ENCODE data around the gene CAMK1. TPM values are rescaled to one million over a fixed set of nuclear protein-coding genes. Genes with fewer than 3 reads are reported as not detected.
A peak's percentile ranks its signal among the peaks of the same experiment; 100 is the strongest.

The CAMK1 gene
- total and polyA plus RNA-seq, 8 donors = 2.0 to 23.7 (median 5.4) TPM

DNA sequence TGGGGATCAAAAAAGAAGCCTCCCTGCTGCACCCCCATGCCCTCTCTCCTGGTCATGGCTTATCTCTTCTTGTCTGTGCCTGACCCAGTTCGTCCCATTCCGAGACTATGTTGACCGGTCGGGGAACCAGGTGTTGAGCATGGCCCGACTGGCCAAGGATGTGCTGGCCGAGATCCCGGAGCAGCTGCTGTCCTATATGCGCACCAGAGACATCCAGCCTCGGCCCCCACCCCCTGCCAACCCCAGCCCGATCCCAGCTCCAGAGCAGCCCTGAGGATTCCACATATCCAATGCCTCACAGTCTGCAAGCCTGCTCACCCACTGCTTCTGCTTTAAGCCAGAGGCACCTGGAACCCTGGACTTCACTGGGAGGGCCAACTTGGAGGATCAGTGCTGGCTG is 40.3 kb downstream of the CAMK1 start:
- TF ChIP-seq, protein P1, sequence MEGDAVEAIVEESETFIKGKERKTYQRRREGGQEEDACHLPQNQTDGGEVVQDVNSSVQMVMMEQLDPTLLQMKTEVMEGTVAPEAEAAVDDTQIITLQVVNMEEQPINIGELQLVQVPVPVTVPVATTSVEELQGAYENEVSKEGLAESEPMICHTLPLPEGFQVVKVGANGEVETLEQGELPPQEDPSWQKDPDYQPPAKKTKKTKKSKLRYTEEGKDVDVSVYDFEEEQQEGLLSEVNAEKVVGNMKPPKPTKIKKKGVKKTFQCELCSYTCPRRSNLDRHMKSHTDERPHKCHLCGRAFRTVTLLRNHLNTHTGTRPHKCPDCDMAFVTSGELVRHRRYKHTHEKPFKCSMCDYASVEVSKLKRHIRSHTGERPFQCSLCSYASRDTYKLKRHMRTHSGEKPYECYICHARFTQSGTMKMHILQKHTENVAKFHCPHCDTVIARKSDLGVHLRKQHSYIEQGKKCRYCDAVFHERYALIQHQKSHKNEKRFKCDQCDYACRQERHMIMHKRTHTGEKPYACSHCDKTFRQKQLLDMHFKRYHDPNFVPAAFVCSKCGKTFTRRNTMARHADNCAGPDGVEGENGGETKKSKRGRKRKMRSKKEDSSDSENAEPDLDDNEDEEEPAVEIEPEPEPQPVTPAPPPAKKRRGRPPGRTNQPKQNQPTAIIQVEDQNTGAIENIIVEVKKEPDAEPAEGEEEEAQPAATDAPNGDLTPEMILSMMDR (IDR thresholded peaks at IDR 0.05) = no peak
- H3K36me3 ChIP-seq = no peaks in the 10 kb centered on the region
- H3K27me3 ChIP-seq = no peaks in the 10 kb centered on the region
- H3K4me3 ChIP-seq = no peak overlapping the region
- FAIRE-seq = no peak
- H3K27ac ChIP-seq = no peak overlapping the region
- H3K4me1 ChIP-seq = peaks cover 0 to 14% (median 14%) of the 10 kb centered on the region in 3 donors
- no peak for DNase-seq
- H3K9me3 ChIP-seq = no peaks in the 10 kb centered on the region
- WGBS, 2 donors = 64 to 79% methylated on average over 10 of the region's 10 CpGs
- intact Hi-C loops (cut with DNase I) = no loop called here
- no peak for ATAC-seq

DNA sequence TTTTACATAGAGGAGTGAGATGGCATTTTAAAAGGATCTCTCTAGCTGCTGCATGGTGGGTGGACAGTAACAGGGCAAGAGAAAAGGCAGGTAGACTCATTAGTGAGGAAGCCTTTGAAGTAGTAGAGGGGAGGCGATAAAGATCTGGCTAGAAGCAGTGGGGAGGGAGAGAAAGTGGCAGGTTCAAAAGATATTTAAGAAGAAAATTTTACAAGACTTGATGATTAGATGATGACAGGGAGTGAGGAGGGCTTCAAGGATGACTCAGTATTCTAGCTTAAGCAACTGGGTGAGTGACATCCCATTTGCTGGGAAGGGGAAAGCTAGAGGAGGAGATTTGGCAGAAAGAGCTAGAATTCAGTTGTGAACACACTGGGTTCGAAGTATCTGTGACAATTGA is 42.0 kb downstream of the CAMK1 start:
- no peak overlapping the region for H3K4me3 ChIP-seq
- DNase-seq = no peak
- H3K4me1 ChIP-seq = peaks cover 0 to 8% (median 6%) of the 10 kb centered on the region in 3 donors
- no peak overlapping the region for H3K27ac ChIP-seq
- no peaks in the 10 kb centered on the region for H3K36me3 ChIP-seq
- FAIRE-seq = no peak
- H3K9me3 ChIP-seq = no peaks in the 10 kb centered on the region
- 77 to 91% methylated on average over 2 of the region's 2 CpGs for WGBS, 2 donors
- TF ChIP-seq, protein P1 (IDR thresholded peaks at IDR 0.05) = no peak
- intact Hi-C loops (cut with DNase I) = no loop called here
- ATAC-seq = no peak
- H3K27me3 ChIP-seq = no peaks in the 10 kb centered on the region

DNA sequence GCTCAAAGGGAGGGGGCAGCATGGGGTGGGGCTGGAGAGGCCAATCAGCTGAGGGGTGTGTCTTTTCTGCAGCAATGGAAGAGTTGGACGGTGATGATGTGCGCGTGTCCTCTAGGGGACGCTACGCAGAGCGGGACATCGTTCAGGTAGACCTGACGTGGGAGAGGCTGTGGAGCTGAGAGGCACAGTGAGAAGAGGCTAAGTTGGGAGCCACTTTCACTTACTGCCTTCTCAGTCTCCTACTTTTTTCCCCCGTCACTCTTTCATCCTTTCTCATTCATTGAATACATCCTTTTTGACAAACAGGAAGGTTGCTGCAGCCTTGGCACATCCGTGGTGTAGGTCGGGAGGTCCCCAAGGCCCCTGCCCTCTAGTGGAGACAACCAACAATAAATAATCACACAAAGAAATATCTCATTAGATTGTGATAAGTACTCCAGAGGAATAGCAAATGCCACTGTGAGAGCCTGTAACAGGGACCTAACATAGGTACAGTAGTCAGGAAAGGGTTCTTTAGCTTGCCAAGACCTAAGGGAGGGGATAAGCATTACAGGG is 42.6 kb downstream of the CAMK1 start:
- Histone ChIP-seq H3K4me3 (no peak overlapping the region), H3K4me1 (peaks cover 0 to 6% (median 0%) of the 10 kb centered on the region in 3 donors), H3K9me3 (no peaks in the 10 kb centered on the region), H3K27me3 (no peaks in the 10 kb centered on the region), H3K36me3 (no peaks in the 10 kb centered on the region), H3K27ac (no peak overlapping the region)
- ATAC-seq = no peak
- no peak for DNase-seq
- WGBS, 2 donors = 8 to 12% methylated on average over 11 of the region's 11 CpGs
- no peak for FAIRE-seq
- TF ChIP-seq, protein P1 (IDR thresholded peaks at IDR 0.05) = peak in 1 of 4 donors; percentile 10
- intact Hi-C loops (cut with DNase I) = no loop called here

DNA sequence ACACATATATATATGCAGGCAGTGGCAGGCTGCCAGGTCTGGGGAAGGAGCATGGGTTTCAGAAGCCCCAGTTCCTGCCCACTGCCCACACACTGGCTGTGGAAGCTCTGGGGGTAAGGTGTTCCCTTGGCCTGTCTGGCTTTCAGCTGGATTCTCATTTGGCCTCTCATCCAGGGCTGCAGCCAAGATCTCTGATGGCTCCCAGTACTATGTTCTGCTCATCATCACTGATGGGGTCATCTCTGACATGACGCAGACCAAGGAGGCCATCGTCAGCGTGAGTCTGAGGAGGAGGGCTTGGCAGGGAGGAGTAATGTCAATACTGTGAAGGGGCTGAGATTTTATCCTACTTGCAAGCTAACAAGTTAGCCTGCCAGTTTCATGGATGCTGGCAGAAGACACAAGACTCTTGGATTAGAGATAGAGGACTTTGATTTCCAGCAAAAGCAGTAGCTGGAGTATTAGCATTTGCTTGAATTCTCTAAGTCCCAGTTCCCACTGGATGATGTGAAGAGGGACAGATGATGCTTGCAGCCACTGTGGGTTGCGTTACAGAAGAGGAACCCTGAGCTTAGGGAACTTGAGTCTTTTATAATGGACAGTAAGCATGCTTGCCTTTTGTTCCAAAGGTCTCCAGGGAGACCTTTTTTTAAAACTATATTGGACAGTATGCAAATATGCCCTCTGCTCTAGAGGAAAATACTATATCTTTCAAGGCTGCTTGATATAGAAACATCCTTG is 43.8 kb downstream of the CAMK1 start:
- intact Hi-C loops (cut with DNase I) = no loop called here
- no peak for DNase-seq
- H3K27ac ChIP-seq = no peak overlapping the region
- no peaks in the 10 kb centered on the region for H3K9me3 ChIP-seq
- no peaks in the 10 kb centered on the region for H3K27me3 ChIP-seq
- no peak for FAIRE-seq
- WGBS, 2 donors = 69 to 86% methylated on average over 4 of the region's 4 CpGs
- no peaks in the 10 kb centered on the region for H3K36me3 ChIP-seq
- H3K4me1 ChIP-seq = peaks cover 0 to 6% (median 0%) of the 10 kb centered on the region in 3 donors
- TF ChIP-seq, protein P1 (IDR thresholded peaks at IDR 0.05) = no peak
- no peak for ATAC-seq
- H3K4me3 ChIP-seq = no peak overlapping the region

DNA sequence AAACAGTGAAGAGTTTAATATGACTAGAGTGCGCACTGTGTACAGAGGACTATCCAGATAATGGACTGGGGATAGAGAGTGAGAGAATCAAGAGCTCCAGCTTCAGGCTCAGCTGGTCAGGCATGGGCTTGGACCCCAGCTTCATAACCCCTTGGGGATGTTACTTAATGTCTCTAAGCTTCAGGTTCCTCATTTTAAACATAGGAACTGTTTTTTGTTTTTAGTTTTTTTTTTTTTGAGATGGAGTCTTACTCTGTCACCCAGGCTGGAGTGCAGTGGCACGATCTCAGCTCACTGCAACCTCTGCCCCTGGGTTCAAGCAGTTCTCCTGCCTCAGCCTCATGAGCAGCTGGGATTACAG is 48.1 kb downstream of the CAMK1 start:
- intact Hi-C loops (cut with DNase I) = no loop called here
- TF ChIP-seq, protein P1 (IDR thresholded peaks at IDR 0.05) = no peak
- Histone ChIP-seq H3K27me3 (no peaks in the 10 kb centered on the region), H3K36me3 (no peaks in the 10 kb centered on the region), H3K4me1 (no peaks in the 10 kb centered on the region), H3K9me3 (no peaks in the 10 kb centered on the region), H3K27ac (no peak overlapping the region), H3K4me3 (no peak overlapping the region)
- ATAC-seq = no peak
- WGBS, 2 donors = 76 to 83% methylated on average over 2 of the region's 2 CpGs
- FAIRE-seq = no peak
- no peak for DNase-seq
